HG02623 (cell line): Measurements from ENCODE around the gene SOBP.
"Not testable (repeated sequence)": the region's sequence is repeated elsewhere in the genome, so short reads cannot be mapped to it uniquely, and the experiment has no call there.

ENCODE experiments used
- ATAC-seq: cut with Tn5 transposase; IDR thresholded peaks from one replicate; pipeline ENCODE4 v1.9.1; 2021; ENCODE audit warnings: moderate library complexity; ENCODE audit not compliant: unreplicated experiment

SOBP gene

DNA sequence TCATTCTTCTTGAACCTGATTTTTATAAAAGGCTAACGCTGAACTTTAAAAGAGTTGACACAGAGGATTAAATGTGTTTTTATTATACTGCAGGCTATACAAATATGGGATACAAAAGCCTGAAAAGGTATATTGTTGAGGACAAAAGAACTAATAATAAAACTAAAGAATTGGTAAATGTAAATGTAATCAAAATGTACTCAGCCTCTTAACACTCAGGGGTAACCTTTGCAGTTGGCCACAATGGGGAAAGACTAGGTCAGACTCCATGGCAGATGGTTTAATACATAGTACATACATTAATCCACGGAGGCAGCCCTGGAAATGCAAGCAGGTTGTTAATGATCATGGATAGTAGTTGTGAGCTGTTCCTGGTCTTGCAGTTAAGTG, 57.5 kb downstream of the SOBP start:
- no peak for ATAC-seq

DNA sequence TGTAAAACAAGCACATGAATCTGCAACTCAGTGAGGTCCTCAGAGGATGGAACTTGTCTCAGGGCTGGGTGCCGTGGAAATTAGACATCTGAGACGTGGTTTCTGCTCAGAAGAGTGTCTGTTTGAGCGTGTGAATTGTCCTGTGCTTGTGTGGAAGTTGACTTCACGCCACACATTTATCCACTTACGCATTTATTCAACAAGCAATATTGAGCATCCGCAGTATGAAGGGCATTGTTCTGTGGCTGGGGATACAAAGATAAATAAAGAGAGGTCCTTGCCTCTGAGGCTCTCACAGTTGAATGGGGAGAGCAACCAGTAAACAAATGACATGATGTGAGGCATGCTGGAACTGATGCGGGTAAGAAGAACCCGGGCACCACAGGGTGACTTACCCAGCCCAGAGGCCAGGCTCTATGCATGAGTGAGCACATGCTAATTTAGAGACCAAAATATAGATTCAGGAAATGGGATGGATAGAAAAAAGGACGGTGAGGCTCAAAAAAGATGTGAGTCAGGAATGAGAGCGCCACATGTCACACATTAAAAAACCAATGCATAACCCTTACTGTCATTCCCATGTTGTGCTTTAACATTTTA, 60.4 kb downstream of the SOBP start:
- ATAC-seq = no peak

DNA sequence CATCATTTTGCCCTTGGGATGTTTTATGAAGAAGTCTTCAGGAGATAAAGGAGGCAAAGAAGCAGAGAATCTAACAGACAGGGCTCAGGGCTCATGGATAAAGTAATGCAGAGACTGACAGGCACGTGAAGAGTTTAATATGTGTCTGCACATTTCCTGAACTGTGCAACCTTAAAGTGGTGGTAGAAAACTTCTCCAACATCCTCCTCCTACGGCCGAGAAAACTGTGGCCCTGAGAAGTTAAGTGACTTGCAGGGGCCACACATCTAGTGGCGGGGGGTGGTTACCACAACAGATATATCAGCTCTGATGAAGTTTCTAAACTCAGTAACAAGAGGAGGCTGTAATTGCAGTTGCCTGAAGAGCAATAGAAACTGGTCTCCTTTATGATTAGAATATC, 61.0 kb downstream of the SOBP start:
- no peak for ATAC-seq

DNA sequence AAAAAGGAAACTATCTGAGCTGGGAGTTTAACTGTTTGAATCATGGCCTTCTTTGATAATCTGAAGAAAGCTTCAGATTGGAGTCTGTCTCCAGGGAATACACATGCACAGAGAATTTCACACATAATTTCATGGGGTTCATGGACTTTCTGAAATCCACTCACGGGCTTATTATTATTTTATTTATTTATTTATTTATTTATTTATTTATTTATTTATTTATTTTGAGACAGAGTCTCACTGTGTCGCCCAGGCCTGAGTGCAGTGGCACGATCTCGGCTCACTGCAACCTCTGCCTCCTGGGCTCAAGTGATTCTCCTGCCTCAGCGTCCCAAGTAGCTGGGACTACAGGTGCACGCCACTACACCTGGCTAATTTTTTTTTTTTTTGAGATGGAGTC, 63.2 kb downstream of the SOBP start:
- ATAC-seq = not testable (repeated sequence)

DNA sequence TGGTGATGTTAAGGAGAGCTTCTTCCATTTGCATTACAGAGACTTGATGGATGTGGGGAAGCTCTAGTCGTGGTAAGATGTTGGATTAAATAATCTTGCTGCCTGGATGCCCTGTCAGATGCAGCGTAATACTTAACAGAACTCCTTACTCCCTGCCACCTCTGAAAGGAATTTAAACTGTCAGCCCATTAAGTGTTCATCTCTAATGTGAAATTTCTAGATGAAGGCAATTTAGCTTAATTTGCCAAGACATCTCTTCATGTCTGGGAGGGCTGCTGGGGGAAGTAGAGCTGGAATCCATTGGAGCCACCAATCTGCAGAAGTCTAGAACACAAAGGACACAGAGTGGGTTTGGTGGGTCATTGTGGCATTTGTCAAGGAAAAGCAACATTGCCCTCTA, 64.4 kb downstream of the SOBP start:
- no peak for ATAC-seq

DNA sequence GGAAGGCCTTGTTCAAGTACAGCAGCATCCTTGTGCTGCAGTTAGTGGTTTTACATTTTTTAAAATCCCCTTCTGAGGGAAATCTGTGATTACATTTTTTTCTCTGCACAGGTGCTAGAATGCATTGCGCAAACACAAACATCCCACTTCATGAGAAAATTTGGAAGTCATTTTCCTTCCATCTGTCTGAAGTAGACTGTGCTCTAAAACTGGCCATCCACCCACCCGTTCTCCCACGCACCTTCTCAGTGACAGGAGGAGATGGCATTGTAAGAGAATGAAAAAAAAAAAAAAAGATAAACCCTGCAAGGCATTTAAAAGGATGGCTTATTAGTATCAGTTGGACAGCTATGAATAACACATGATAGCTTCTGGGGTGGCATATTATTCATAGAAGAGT, 65.0 kb downstream of the SOBP start:
- ATAC-seq = no peak

DNA sequence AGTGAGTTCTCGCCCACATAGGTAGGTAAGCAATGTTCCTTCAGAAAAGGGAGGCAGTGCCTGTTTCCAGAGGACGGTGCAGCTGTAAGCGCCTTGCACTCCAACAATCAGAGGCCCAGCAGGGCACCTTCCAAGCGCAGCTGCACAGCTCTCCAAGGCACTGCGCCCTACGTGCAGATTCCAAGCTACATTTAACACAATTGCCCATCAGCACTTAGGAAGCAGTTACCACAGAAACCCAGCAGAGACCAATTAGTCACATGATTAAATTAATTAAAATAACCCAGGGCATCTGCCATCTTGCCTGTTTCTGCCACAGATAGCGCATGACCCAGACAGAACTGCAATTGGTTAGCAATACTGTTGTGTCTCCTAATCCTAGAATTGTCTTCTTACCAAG, 65.5 kb downstream of the SOBP start:
- ATAC-seq = no peak

DNA sequence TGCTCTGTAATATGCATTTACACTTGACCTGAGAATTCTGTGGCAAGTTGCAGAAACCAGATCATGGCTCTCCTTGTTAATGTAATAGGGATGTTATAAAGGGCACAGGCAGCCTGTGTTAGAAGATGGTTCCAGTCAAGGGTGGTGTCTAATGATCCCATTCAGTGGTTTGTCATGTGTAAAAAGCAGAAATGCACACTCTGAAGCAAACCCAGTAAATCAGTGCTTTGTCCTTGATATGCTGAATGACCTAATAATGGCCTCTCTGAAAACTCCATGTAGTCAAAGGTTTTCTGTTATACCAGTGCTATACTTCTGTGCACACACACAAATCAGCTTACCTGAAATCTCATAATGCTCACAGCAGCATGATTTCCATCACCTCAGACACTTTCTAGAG, 66.2 kb downstream of the SOBP start:
- no peak for ATAC-seq

DNA sequence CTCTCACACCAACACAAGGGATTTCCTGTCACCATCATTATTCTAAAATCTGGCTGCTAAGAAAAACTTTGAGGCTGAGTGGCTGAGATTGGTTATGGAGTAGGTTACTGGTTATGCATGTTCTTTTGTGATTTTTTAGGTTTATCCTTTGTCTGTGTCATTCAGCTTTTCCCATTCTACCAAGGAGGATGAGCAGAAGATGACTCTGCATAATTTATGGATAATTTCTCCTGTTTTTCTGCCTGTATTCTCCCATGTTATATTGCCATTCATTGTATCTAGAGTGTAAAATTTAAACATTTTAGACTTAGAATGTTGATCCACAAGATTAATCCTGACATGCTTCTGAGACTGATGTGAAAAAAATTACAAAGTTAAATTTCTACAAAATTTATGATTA, 67.8 kb downstream of the SOBP start:
- ATAC-seq = no peak

DNA sequence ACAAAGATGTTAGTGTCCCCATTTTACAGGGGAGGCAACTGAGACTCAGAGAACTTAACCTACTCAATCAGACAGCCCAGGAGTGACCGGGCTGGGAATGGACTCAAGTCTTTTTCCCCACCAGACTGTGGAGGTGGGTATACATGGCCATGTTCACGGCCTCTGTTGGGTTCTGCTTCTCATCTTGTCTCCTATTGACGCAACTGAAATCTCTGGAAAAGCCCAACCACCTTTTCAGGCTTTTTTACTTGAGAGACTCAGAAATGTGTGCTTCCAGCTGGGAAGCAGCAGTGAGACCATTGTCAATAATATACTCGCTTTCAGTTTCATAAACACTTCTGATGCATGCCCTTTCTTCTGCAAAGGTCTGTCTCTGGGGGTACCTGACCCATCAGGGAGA, 70.7 kb downstream of the SOBP start:
- no peak for ATAC-seq

DNA sequence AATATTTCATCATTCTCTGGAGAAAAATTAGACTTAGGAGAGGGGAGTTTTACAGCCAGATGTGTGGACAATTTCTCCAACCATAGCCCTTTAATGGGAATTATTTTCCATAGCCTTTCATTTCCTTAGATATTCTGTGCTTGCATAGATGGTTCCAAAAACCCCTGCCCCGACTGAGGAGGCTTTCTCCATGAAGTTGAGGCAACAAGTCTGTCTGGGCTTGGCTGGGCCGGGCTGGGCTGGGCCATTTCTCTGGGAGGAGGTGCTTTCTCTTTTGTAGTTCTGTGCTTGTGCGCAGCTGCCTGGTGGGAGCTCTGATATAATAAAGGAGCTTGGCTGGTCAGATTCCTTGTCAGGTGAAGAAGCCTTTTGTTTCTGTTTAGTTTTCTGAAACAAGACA, 71.4 kb downstream of the SOBP start:
- no peak for ATAC-seq

DNA sequence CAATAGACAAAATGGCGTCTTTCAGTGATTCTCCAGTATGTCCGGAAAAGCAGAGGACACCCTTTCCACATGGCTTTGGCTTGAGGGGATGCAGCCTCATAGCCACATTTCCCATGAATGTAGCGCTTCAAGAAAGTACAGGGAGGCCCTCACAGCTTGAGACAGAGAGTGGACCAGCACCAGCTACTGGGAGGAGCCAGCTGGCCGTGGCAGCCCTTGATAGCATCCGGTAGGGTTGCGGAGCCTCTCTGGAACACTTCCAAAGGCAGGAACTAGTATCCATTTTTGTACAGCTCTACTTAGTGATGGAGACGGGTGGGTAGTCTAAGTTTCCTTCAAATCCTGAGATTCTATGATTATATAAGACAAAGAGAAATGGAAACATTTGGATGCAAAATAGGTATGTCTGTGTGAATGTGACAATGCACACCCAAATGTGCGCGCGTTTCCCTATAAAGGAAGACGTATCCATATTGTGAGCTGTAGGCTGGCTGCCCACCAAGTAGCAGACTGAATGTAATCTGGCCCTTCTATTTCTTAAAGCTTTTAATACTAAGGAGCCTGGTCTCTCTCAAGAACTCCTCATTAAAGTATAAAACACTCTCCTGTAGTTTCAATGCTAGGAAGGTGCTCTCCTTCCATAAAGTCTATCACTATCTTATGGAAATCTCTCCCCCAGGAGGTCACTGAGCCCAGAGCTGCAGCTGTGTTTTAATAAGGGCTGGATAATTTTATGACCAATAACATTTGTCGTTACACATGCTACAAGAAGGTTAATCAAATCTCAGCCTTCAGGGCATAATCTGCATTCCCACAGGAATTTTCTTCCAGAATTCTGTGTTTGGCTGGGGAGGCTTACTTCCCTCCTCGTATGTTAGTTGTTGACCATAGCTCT, 74.0 kb downstream of the SOBP start:
- ATAC-seq = no peak

DNA sequence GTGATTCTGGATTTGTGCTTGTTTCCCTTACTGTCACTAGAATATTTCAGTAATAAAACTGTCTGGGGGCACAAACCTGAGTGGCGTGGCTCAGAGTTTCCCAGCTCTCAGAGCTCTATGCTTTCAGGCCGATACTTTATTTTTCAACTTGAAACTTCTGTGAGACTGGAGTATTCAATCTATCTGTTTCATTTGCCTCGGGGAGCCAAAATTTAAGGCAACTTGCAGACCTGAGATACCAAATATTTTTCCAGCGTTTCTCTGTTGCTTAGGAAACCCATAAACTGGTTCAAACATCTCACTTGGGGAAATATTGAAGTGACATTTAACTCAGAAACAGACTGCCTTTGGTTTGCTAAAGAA, 74.7 kb downstream of the SOBP start:
- no peak for ATAC-seq

DNA sequence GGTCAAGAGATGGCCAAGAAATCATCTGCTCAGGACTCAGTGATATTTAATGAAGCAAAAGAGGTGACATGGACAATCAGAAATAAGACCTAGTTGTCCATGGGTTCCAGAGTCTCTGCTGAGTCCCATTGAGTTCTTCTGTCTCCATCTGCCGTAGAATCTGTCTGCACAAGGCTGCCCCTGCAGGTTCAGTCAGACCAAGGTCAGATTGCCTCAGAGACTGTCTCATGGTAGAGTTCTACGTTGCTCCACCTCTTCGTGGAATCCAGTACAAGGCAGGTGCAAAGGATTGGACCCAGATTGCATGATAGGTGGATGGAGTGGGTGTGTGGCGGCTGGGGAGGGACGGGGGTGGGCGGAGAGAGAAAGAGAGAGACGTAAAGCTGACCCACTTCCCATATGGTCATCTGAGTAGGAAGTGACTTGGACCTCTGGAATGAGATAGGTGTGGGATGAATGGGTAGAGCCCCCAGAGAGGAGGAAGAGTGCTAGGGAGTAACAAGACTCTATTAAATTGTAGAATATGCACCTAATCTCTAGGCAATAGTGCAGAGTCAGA, 75.3 kb downstream of the SOBP start:
- ATAC-seq = no peak

DNA sequence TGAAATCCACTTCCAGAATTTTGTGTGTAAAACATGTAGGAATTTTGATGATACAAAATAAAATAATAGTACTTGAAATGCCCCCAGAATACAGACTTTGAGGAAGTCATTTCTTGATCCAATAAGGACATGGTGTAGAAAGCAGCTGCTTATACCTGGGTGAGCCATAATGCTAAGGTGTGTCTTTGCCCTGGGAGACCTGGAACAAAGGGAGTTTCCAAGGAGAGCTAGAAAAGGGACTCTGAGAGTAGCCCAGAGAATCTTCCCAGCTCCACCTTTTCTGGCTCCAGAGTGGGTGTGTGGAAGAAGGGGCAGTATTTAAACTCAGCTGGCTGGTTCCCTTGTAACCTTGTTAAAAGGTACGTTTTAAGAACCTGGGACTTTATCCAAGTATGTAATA, 77.7 kb downstream of the SOBP start:
- ATAC-seq = no peak

DNA sequence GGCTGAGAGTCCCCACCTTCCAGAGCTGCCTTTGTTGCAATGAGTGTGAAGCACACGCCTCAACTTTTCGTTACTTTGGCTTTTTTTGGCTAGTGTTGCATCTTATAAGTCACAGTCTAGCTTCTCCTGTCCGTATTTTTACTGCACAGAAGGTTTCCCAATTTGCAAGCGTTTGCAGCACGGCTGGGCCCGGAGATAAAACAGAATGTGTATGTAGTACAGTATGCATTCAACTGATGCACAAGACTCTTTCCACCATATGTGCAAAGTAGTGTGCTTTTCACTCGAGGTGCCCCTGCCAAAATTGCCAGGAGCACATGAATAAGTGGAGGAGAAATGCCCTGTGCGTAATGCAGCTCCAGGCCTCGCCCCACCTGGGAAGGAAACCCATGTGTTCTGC, 79.6 kb downstream of the SOBP start:
- no peak for ATAC-seq

DNA sequence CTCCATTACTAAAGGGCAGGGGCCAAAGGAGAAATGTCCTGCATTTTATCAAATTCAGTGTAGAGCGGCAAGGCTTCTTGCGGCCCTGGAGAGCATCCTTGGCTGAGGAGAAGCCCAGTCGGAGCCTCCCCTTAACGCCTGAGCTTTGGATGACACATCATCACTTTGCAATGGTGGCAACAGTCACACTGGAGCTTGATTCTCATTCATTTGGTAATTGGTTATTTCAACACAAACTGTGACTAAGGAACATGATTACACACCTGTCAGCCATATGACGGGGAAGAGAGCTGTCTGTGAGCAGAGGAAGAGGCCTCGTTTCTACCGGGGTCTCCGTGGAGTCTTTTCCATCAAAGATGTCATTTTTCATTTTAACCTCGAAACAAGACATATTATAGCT, 81.4 kb downstream of the SOBP start:
- no peak for ATAC-seq

DNA sequence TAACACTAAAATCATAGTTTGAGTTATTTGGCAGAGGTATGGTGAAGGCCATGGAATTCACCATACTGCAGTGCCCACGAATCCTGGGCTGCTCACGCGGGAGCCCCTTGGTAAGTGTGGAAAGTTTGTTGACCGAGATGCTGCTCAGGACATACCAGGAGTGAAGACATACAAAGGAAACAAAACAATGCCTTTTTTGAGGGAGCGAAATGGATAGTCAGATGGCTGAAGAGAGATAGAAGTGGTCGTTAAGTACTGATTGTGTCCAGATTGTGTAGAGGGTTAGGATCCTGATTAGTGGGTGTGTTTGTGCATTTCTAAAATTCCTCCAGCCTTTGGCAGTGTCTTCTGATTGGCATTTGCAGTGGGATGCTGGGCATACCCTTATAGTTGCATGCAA, 83.0 kb downstream of the SOBP start:
- ATAC-seq = no peak

DNA sequence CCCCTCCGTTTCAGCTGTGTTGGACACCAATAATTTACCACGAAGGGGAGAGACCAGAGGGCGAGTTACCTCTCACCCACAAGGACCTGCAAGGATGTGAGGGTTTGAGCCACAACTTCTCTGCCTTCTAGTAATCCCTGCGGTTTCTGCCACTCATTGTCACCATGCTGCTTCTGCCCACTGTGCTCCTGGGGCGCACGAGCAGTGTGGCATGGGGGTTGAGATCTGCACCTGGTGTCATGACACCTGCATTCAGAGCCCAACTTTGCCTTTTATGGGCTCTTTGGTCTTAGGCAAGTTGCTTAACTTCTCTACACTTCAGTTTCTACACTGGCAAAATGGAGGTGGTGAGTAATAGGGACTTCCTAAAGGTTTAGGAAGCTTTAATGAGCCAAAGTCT, 84.9 kb downstream of the SOBP start:
- ATAC-seq = no peak

DNA sequence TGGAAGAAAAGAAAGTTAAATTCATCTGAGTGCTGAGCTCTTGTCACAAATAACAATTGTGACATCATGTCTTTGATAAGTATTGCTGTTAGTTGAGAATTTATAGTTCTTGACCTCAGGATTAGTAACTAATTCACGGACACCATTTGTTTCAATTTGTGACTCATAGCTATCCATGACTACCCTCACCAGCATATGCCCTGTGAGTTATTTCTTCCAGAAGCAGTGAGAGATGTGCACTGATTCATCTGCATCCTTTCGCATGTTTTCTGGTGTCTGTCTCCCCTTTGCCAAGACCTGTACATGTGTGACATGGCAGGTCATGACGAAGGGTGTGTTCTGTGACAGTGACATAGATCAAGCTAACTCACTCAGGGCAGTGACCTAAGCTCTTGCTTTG, 86.9 kb downstream of the SOBP start:
- ATAC-seq = no peak

DNA sequence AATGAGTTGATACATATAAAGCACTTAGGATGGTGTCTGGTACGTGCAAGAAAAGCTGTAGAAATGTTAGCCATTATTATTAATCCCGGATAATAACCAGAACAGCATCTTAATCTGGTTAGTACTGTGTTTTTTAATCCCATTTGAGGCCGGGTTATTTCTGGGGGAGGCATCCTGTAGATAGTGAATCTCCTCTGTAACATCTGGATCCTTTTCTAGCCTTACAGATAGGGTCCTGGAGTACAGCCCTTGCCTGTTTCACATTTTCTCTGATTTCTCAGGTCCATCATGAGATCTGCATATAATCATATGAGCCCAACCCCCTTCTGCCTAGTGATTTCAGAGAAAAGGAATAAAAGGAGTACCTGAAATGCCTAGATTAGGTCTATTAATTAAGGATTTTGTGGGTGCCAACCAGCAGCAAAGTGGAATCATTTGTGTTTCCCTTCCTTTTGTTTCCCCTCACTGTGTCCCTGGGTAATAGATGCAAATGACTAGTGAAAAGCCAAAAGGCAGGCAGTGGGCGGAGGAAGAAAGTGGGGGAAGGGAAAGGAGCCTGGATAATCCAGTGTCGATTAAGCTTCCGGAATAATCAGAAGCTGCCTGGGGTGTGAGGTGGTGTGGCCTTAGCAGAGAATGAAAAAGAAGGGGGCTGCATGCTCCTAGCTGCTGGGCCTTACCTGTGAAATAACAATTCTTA, 88.9 kb downstream of the SOBP start:
- ATAC-seq = no peak

DNA sequence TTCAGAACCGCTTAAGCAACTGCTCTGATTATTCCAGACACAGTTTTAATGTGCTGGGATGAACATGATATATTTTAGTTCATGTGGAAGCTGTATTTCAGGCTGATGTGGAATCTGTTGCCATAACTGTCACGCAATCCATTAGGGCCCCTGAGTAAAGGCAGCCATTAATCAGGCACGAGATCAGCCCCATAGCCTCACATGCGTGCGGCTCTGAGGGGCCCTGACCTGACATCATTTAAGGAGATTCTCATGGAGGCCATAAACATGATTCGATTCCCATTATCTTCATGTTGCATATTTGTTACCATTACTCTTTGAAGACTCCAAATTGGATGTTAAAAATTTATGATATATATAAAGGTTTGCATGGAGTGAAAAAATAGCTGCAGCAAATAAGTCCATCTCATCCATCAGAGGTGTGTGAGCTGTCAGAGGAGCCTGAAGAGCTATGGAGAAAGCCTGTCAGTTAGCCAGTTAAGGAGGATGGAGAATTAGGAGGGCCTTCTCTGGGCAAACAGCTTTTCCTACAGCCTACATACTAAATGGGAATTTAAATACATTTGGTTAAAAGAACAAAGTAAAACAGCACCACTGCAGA, 89.6 kb downstream of the SOBP start:
- ATAC-seq = no peak
